Parathyroid adenoma (tissue), 2 donors: ENCODE measurements around the gene STIL.

Experiments
- H2AFZ ChIP-seq: fragments of 300-600 bp; sonication (generic); one replicate; pipeline ENCODE4 v1.7.0; 2017; ENCODE audit warnings: antibody characterized with exemption, mild to moderate bottlenecking
- H3K27ac ChIP-seq: fragments of 300-600 bp; sonication (generic); one replicate; pipeline ENCODE4 v1.7.0; 2017
- H3K27me3 ChIP-seq: fragments of 300-600 bp; sonication (generic); one replicate; pipeline ENCODE4 v1.7.0; 2017; ENCODE audit warnings: low read length; ENCODE audit not compliant: control insufficient read depth, insufficient read depth
- H3K36me3 ChIP-seq: fragments of 300-600 bp; sonication (generic); one replicate; pipeline ENCODE4 v1.7.0; 2017; ENCODE audit warnings: low read length; ENCODE audit not compliant: control insufficient read depth, insufficient read depth
- H3K4me1 ChIP-seq: fragments of 300-600 bp; sonication (generic); one replicate; pipeline ENCODE4 v1.7.0; 2017; ENCODE audit warnings: control low read depth
- H3K4me2 ChIP-seq: fragments of 300-600 bp; sonication (generic); one replicate; pipeline ENCODE4 v1.7.0; 2017; ENCODE audit warnings: low read length
- H3K4me3 ChIP-seq: fragments of 300-600 bp; sonication (generic); one replicate; pipeline ENCODE4 v1.7.0; 2017; ENCODE audit warnings: low read depth, low read length
- H3K79me2 ChIP-seq: fragments of 300-600 bp; sonication (generic); one replicate; pipeline ENCODE4 v1.7.0; 2017; ENCODE audit warnings: control low read depth
- H3K9ac ChIP-seq: fragments of 300-600 bp; sonication (generic); one replicate; pipeline ENCODE4 v1.7.0; 2017; ENCODE audit warnings: mild to moderate bottlenecking
- H3K9me3 ChIP-seq: fragments of 300-600 bp; sonication (generic); one replicate; pipeline ENCODE4 v1.7.0; 2017; ENCODE audit warnings: low read length; ENCODE audit not compliant: control insufficient read depth
- CTCF ChIP-seq: fragments of 300-600 bp; sonication (generic); IDR thresholded peaks from one replicate; pipeline ENCODE4 v1.7.0; 2017; ENCODE audit warnings: antibody characterized with exemption, mild to moderate bottlenecking
- donor health status: primary hyperparathyroidism.

STIL gene

GRCh38 chr1:47241114-47242113 is 72.5 kb downstream of the STIL start:
- peak overlapping the region; percentile 39 for H3K27ac ChIP-seq
- no peak for TF ChIP-seq CTCF
- H3K79me2 ChIP-seq: no peaks in the 10 kb centered on the region
- no peak overlapping the region for H3K4me3 ChIP-seq
- no peak overlapping the region for H3K4me2 ChIP-seq
- H2AFZ ChIP-seq: no peak overlapping the region
- H3K9me3 ChIP-seq: no peaks in the 10 kb centered on the region
- H3K9ac ChIP-seq: no peak overlapping the region
- no peaks in the 10 kb centered on the region for H3K27me3 ChIP-seq
- H3K4me1 ChIP-seq: no peaks in the 10 kb centered on the region
- H3K36me3 ChIP-seq: no peaks in the 10 kb centered on the region

GRCh38 chr1:47238935-47239592 is 74.9 kb downstream of the STIL start:
- H3K4me1 ChIP-seq: no peaks in the 10 kb centered on the region

GRCh38 chr1:47235806-47236205 is 78.1 kb downstream of the STIL start:
- Histone ChIP-seq H3K27ac (peak overlapping the region; percentile 15), H3K4me3 (no peak overlapping the region), H2AFZ (no peak overlapping the region), H3K4me2 (no peak overlapping the region), H3K9ac (no peak overlapping the region), H3K27me3 (peaks cover 12% of the 10 kb centered on the region), H3K79me2 (no peaks in the 10 kb centered on the region), H3K36me3 (no peaks in the 10 kb centered on the region), H3K4me1 (no peaks in the 10 kb centered on the region), H3K9me3 (no peaks in the 10 kb centered on the region)
- no peak for TF ChIP-seq CTCF

More at GRCh38 chr1:47238935-47239592, 74.9 kb downstream of the STIL start:
- Histone ChIP-seq H3K9me3 (no peaks in the 10 kb centered on the region), H3K4me3 (no peak overlapping the region), H3K36me3 (no peaks in the 10 kb centered on the region), H2AFZ (no peak overlapping the region), H3K27ac (no peak overlapping the region), H3K9ac (no peak overlapping the region), H3K79me2 (no peaks in the 10 kb centered on the region), H3K4me2 (no peak overlapping the region), H3K27me3 (no peaks in the 10 kb centered on the region)
- TF ChIP-seq CTCF: no peak

- no peaks in the 10 kb centered on the region for H3K79me2 ChIP-seq
- H3K9ac ChIP-seq: no peak overlapping the region
- H2AFZ ChIP-seq: no peak overlapping the region
- no peak overlapping the region for H3K4me3 ChIP-seq
- H3K27me3 ChIP-seq: peaks cover 18% of the 10 kb centered on the region
- no peaks in the 10 kb centered on the region for H3K9me3 ChIP-seq
- peak overlapping the region; percentile 29 for H3K27ac ChIP-seq
- H3K4me2 ChIP-seq: no peak overlapping the region
- H3K36me3 ChIP-seq: no peaks in the 10 kb centered on the region
- TF ChIP-seq CTCF: no peak
- no peaks in the 10 kb centered on the region for H3K4me1 ChIP-seq
Observed at GRCh38 chr1:47235241-47235681, 78.7 kb downstream of the STIL start.
